ENCODE measurements around the gene CPEB4.

- no peak for TF ChIP-seq BACH2 (CRISPR knock-in tag; IDR thresholded peaks at IDR 0.05; ENCODE audit: borderline replicate concordance)
- TF ChIP-seq ZC3H10 (CRISPR knock-in tag; IDR thresholded peaks at IDR 0.05): no peak
- no peak for TF ChIP-seq OSR1 (CRISPR knock-in tag; IDR thresholded peaks at IDR 0.05)
- no peak for TF ChIP-seq GLIS3 (CRISPR knock-in tag; IDR thresholded peaks at IDR 0.05)
- TF ChIP-seq ZFP30 (CRISPR knock-in tag; IDR thresholded peaks at IDR 0.05): no peak
- TF ChIP-seq ARNTL (CRISPR knock-in tag; IDR thresholded peaks at IDR 0.05; ENCODE audit: borderline replicate concordance, low read depth): no peak
- TF ChIP-seq RARB (CRISPR knock-in tag; IDR thresholded peaks at IDR 0.05): no peak
Measured at GRCh38 chr5:173858670-173859407, 29.3 kb upstream of the CPEB4 start.

Measured in SK-N-SH treated with all-trans-retinoic acid at 6 μM for 48 hours (cell line).